Karpas-422 (cell line): ENCODE data around the gene LCN10. TPM values are rescaled to one million over a fixed set of nuclear protein-coding genes. Genes with fewer than 3 reads are reported as not detected.

Experiments used
- DNase-seq: peaks from one replicate; pipeline ENCODE4 v3.0.0-alpha.2; 2015
- H2AFZ ChIP-seq: fragments of 200-600 bp; sonication (generic); 2 replicates; pipeline ENCODE4 v1.6.1; 2014; ENCODE audit warnings: antibody characterized with exemption, low read length, mixed read lengths
- H3K27ac ChIP-seq: fragments of 200-600 bp; sonication (generic); 2 replicates; pipeline ENCODE4 v1.5.1; 2014; ENCODE audit warnings: mild to moderate bottlenecking, low read length, moderate library complexity
- H3K27me3 ChIP-seq: fragments of 200-600 bp; sonication (generic); 2 replicates; pipeline ENCODE4 v1.6.1; 2014; ENCODE audit warnings: low read length, mixed read lengths
- H3K36me3 ChIP-seq: fragments of 200-600 bp; sonication (generic); 2 replicates; pipeline ENCODE4 v1.6.1; 2014; ENCODE audit warnings: low read length, mixed read lengths; ENCODE audit not compliant: insufficient read depth
- H3K4me1 ChIP-seq: fragments of 200-600 bp; sonication (generic); 2 replicates; pipeline ENCODE4 v1.6.1; 2014; ENCODE audit warnings: mild to moderate bottlenecking, low read length, mixed read lengths
- H3K4me2 ChIP-seq: fragments of 200-600 bp; sonication (generic); 2 replicates; pipeline ENCODE4 v1.6.1; 2014; ENCODE audit warnings: low read length, low read depth, mild to moderate bottlenecking; ENCODE audit not compliant: poor library complexity, severe bottlenecking
- H3K4me3 ChIP-seq: fragments of 200-600 bp; sonication (generic); 2 replicates; pipeline ENCODE4 v1.5.1; 2014; ENCODE audit warnings: mild to moderate bottlenecking, antibody characterized with exemption, low read length, mixed read lengths
- H3K79me2 ChIP-seq: fragments of 200-600 bp; sonication (generic); 2 replicates; pipeline ENCODE4 v1.6.1; 2014; ENCODE audit warnings: mild to moderate bottlenecking, low read length, mixed read lengths
- H3K9ac ChIP-seq: fragments of 200-600 bp; sonication (generic); 2 replicates; pipeline ENCODE4 v1.6.0; 2014; ENCODE audit warnings: low read length
- H3K9me2 ChIP-seq: fragments of 200-600 bp; sonication (generic), shearing (Covaris generic); replicated peaks from 2 replicates; pipeline ENCODE4 v1.6.0; 2014; ENCODE audit warnings: mild to moderate bottlenecking, low read length, moderate library complexity; ENCODE audit not compliant: insufficient read depth
- H3K9me3 ChIP-seq: fragments of 300-700, 200-600 bp; sonication (generic); 2 replicates; pipeline ENCODE4 v1.6.1; 2014; ENCODE audit warnings: low read length, mixed read lengths
- H4K20me1 ChIP-seq: fragments of 200-600 bp; sonication (generic); 2 replicates; pipeline ENCODE4 v1.6.1; 2014; ENCODE audit warnings: mild to moderate bottlenecking, antibody characterized with exemption, low read length, low read depth; ENCODE audit not compliant: insufficient read depth
- total RNA-seq: library from RNA; depleted of rRNA; stranded (reverse); fragments of >200 nt; shearing (Covaris generic); gene quantifications from 2 replicates; pipeline ENCODE4 v1.2.3, GENCODE V29; 2014; ENCODE audit warnings: low replicate concordance

The LCN10 gene
- total RNA-seq, 1 experiment from 2014 or later, result not detected

- Histone ChIP-seq H2AFZ (no peak overlapping the region), H3K79me2 (no peaks in the 10 kb centered on the region), H3K9me3 (no peaks in the 10 kb centered on the region), H3K9me2 (no peaks in the 10 kb centered on the region), H3K36me3 (no peaks in the 10 kb centered on the region), H4K20me1 (peaks cover 3% of the 10 kb centered on the region; the same call in 1 of the 2 replicates), H3K27ac (no peak overlapping the region), H3K4me3 (no peak overlapping the region), H3K9ac (no peak overlapping the region), H3K4me2 (no peak overlapping the region), H3K27me3 (no peaks in the 10 kb centered on the region), H3K4me1 (peaks cover 10% of the 10 kb centered on the region)
- no peak for DNase-seq
Measured at GRCh38 chr9:136743639-136744211, 985 bp upstream of the LCN10 start.

- Histone ChIP-seq H3K9ac (no peak overlapping the region), H3K27ac (no peak overlapping the region), H3K79me2 (no peaks in the 10 kb centered on the region), H2AFZ (no peak overlapping the region), H3K9me3 (no peaks in the 10 kb centered on the region), H3K4me3 (no peak overlapping the region), H3K36me3 (no peaks in the 10 kb centered on the region), H3K4me1 (peaks cover 10% of the 10 kb centered on the region), H3K27me3 (no peaks in the 10 kb centered on the region), H4K20me1 (peaks cover 3% of the 10 kb centered on the region; the same call in 1 of the 2 replicates), H3K9me2 (no peaks in the 10 kb centered on the region), H3K4me2 (no peak overlapping the region)
- no peak for DNase-seq
Measured at GRCh38 chr9:136741883-136742571, 713 bp downstream of the LCN10 start.

DNA sequence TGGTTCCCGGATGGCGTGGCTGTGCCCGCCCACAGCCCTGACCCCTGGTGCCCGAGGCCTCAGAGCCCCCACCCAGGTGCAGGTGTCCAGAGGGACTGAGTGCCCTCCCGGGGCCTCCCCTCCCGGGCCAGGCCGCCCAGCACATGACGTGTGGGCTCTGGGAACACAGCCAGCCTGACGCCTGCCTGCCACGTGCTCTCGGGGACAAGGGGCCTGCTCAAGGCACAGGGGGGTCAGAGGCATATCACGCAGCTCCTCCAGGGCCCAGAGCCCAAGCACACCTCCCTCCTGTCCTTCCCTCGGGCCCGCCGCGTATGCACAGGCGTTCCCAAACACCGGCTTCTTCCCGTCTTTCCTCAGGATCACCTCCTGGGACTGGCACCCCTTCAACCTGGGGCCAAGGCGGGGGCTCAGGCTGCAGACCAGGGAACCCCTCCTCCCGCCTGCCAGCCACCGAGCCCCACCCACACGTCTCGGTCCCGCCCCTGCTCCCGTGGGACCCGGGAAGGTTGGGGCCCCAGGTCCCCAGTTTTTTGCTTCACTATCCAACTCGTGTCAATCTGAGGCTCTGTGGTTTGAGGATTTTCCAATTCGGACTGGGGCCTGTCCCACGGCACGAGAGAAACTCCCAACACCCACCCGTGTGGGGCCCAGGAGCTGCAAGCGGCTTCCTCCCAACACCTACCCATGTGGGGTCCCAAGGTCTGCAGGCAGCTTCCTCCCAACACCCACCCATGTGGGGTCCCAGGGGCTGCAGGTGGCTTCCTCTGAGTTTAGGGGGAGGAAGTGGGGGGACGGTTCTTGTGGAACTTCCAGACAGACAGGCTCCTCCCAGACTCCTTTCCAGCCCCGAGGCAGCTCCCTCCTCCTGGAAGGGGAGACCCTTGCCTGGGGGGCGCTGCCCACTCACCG is 1.5 kb downstream of the LCN10 start:
- no peak overlapping the region for H2AFZ ChIP-seq
- no peak for DNase-seq
- no peaks in the 10 kb centered on the region for H3K36me3 ChIP-seq
- H3K4me2 ChIP-seq, result no peak overlapping the region
- no peak overlapping the region for H3K4me3 ChIP-seq
- H3K79me2 ChIP-seq, result no peaks in the 10 kb centered on the region
- H3K9me3 ChIP-seq, result no peaks in the 10 kb centered on the region
- no peak overlapping the region for H3K9ac ChIP-seq
- H3K27ac ChIP-seq, result no peak overlapping the region
- no peaks in the 10 kb centered on the region for H3K9me2 ChIP-seq
- no peaks in the 10 kb centered on the region for H3K27me3 ChIP-seq
- no peaks in the 10 kb centered on the region for H4K20me1 ChIP-seq
- H3K4me1 ChIP-seq, result peaks cover 10% of the 10 kb centered on the region

GRCh38 chr9:136740491-136740890 is 2.2 kb downstream of the LCN10 start:
- no peak overlapping the region for H3K27ac ChIP-seq
- peaks cover 10% of the 10 kb centered on the region for H3K4me1 ChIP-seq
- no peaks in the 10 kb centered on the region for H3K27me3 ChIP-seq
- no peaks in the 10 kb centered on the region for H3K9me2 ChIP-seq
- no peaks in the 10 kb centered on the region for H3K79me2 ChIP-seq
- H2AFZ ChIP-seq, result no peak overlapping the region
- H3K36me3 ChIP-seq, result no peaks in the 10 kb centered on the region
- H4K20me1 ChIP-seq, result no peaks in the 10 kb centered on the region
- no peaks in the 10 kb centered on the region for H3K9me3 ChIP-seq
- H3K9ac ChIP-seq, result no peak overlapping the region
- no peak overlapping the region for H3K4me3 ChIP-seq
- no peak overlapping the region for H3K4me2 ChIP-seq
- DNase-seq, result no peak

- H3K9me2 ChIP-seq, result no peaks in the 10 kb centered on the region
- no peaks in the 10 kb centered on the region for H3K79me2 ChIP-seq
- H3K27me3 ChIP-seq, result no peaks in the 10 kb centered on the region
- peaks cover 10% of the 10 kb centered on the region for H3K4me1 ChIP-seq
- no peak overlapping the region for H3K9ac ChIP-seq
- no peak for DNase-seq
- H4K20me1 ChIP-seq, result no peaks in the 10 kb centered on the region
- H3K4me2 ChIP-seq, result no peak overlapping the region
- no peak overlapping the region for H2AFZ ChIP-seq
- no peak overlapping the region for H3K27ac ChIP-seq
- no peaks in the 10 kb centered on the region for H3K9me3 ChIP-seq
- no peak overlapping the region for H3K4me3 ChIP-seq
- H3K36me3 ChIP-seq, result no peaks in the 10 kb centered on the region
Measured at GRCh38 chr9:136740069-136740468, 2.7 kb downstream of the LCN10 start.

GRCh38 chr9:136739509-136739908 is 3.2 kb downstream of the LCN10 start:
- Histone ChIP-seq H3K4me2 (no peak overlapping the region), H3K27ac (no peak overlapping the region), H3K79me2 (no peaks in the 10 kb centered on the region), H3K9me3 (no peaks in the 10 kb centered on the region), H3K27me3 (no peaks in the 10 kb centered on the region), H4K20me1 (no peaks in the 10 kb centered on the region), H2AFZ (no peak overlapping the region), H3K9me2 (no peaks in the 10 kb centered on the region), H3K4me1 (peaks cover 10% of the 10 kb centered on the region), H3K36me3 (no peaks in the 10 kb centered on the region), H3K9ac (no peak overlapping the region), H3K4me3 (no peak overlapping the region)
- DNase-seq, result no peak

DNA sequence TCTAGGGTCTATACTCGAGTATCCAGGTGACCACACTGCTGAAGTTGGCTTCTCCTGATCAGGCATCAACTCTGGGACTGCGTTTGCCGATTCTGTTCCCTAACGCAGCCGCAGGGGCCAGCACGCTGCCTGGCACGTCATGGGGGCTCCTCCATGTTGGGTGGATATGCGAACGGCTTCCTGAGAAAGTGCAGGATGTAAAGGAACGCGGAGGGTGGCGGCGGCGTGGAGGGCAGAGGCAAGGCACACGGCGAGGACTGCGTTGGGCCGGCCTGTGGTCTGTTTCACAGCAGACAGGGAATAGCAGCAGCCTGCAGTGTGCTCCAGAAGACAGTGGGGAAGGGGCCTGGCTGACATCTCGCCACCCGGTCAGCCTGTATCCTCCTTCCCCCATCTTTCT is 3.8 kb downstream of the LCN10 start:
- no peak for DNase-seq
- no peak overlapping the region for H3K4me3 ChIP-seq
- no peak overlapping the region for H3K9ac ChIP-seq
- peaks cover 10% of the 10 kb centered on the region for H3K4me1 ChIP-seq
- no peaks in the 10 kb centered on the region for H3K9me2 ChIP-seq
- no peaks in the 10 kb centered on the region for H3K9me3 ChIP-seq
- H3K27ac ChIP-seq, result no peak overlapping the region
- H4K20me1 ChIP-seq, result no peaks in the 10 kb centered on the region
- H3K79me2 ChIP-seq, result no peaks in the 10 kb centered on the region
- H3K27me3 ChIP-seq, result no peaks in the 10 kb centered on the region
- H2AFZ ChIP-seq, result no peak overlapping the region
- H3K36me3 ChIP-seq, result no peaks in the 10 kb centered on the region
- H3K4me2 ChIP-seq, result no peak overlapping the region

DNA sequence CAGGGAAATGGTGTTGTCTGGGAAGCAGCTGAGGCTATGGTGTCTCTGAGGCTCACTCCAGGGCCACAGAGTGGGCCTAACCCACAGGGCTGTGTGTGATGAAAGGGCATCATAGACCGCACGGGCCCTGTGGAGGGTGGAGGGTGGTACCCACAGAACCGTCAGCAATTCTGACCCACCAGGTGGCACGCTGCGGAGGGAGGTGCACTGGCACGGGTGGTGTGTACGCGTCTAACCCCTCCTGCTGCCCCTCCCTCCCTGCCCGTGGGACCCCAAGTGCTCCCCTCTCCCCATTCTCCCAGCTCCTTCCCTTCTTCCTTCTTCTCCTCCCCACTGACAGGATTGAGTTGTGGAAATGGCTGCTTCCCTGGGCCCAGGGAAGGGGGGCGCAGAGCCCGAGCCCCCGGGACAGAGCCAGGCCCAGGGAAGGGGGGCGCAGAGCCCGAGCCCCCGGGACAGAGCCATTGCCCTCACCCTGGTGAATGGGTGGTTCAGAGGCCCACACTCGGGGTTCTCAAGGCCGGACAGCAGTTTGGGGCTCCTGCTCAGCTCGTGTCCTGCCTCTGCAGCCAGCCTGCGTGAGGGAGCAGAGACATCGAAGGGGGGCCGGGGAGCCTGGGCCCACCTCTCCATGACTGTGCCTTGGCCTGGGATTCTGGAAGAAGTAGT is 6.8 kb downstream of the LCN10 start:
- Histone ChIP-seq H2AFZ (no peak overlapping the region), H3K27ac (no peak overlapping the region), H3K36me3 (no peaks in the 10 kb centered on the region), H3K4me1 (no peaks in the 10 kb centered on the region), H3K9ac (no peak overlapping the region), H4K20me1 (no peaks in the 10 kb centered on the region), H3K9me2 (no peaks in the 10 kb centered on the region), H3K27me3 (no peaks in the 10 kb centered on the region), H3K4me2 (no peak overlapping the region), H3K79me2 (no peaks in the 10 kb centered on the region), H3K4me3 (no peak overlapping the region), H3K9me3 (no peaks in the 10 kb centered on the region)
- no peak for DNase-seq
